ENCODE results near the gene RBM44.

DNA sequence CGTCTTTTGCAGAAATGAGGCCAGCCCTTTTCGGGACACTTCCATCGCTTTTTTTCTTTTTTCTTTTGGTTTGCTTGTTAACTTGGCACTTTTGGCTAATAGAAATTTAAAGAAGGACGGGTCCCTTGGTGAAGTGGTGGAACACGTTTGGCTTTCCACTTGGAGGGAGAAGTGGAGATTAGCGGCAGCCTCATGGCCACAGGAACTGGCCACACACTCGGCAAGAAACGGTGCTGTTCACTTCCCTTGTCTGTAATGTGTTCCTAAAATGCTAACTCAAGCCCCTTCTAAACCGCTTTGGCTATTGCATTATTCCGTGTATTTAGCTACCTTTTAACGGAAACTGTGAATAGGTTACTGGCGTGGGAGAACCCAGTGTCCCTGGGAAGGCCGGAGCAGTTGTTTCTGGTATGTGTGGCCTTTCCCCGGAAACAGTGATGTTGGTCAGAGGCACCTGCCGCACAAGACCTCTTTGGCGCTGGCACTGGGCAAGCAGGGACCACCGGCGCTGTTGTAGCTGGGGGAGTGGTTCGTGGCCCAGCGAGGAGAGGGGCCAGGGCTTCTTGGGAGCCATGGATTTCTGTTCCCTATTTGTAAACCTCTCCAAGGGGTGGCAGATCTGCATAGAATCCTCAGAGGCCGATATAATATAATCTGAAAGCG, 61.8 kb downstream of the RBM44 start:
- TF ChIP-seq, protein P1, sequence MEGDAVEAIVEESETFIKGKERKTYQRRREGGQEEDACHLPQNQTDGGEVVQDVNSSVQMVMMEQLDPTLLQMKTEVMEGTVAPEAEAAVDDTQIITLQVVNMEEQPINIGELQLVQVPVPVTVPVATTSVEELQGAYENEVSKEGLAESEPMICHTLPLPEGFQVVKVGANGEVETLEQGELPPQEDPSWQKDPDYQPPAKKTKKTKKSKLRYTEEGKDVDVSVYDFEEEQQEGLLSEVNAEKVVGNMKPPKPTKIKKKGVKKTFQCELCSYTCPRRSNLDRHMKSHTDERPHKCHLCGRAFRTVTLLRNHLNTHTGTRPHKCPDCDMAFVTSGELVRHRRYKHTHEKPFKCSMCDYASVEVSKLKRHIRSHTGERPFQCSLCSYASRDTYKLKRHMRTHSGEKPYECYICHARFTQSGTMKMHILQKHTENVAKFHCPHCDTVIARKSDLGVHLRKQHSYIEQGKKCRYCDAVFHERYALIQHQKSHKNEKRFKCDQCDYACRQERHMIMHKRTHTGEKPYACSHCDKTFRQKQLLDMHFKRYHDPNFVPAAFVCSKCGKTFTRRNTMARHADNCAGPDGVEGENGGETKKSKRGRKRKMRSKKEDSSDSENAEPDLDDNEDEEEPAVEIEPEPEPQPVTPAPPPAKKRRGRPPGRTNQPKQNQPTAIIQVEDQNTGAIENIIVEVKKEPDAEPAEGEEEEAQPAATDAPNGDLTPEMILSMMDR (IDR thresholded peaks at IDR 0.05; ENCODE audit: insufficient read depth, low read length): no peak
- no peak; the same call in 1 of the 2 replicates for TF ChIP-seq SPI1 (IDR thresholded peaks at IDR 0.05; ENCODE audit: borderline replicate concordance, low read depth)
- TF ChIP-seq, protein P2, sequence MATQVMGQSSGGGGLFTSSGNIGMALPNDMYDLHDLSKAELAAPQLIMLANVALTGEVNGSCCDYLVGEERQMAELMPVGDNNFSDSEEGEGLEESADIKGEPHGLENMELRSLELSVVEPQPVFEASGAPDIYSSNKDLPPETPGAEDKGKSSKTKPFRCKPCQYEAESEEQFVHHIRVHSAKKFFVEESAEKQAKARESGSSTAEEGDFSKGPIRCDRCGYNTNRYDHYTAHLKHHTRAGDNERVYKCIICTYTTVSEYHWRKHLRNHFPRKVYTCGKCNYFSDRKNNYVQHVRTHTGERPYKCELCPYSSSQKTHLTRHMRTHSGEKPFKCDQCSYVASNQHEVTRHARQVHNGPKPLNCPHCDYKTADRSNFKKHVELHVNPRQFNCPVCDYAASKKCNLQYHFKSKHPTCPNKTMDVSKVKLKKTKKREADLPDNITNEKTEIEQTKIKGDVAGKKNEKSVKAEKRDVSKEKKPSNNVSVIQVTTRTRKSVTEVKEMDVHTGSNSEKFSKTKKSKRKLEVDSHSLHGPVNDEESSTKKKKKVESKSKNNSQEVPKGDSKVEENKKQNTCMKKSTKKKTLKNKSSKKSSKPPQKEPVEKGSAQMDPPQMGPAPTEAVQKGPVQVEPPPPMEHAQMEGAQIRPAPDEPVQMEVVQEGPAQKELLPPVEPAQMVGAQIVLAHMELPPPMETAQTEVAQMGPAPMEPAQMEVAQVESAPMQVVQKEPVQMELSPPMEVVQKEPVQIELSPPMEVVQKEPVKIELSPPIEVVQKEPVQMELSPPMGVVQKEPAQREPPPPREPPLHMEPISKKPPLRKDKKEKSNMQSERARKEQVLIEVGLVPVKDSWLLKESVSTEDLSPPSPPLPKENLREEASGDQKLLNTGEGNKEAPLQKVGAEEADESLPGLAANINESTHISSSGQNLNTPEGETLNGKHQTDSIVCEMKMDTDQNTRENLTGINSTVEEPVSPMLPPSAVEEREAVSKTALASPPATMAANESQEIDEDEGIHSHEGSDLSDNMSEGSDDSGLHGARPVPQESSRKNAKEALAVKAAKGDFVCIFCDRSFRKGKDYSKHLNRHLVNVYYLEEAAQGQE (IDR thresholded peaks at IDR 0.05; ENCODE audit: insufficient replicate concordance, low read depth): no peak
- no peak for TF ChIP-seq GABPA (IDR thresholded peaks at IDR 0.05; ENCODE audit: low read depth)
